Measurements from ENCODE around the gene UBE2V1.
"Not testable (repeated sequence)": the region's sequence is repeated elsewhere in the genome, so short reads cannot be mapped to it uniquely, and the experiment has no call there.

Gene UBE2V1

GRCh38 chr20:50063763-50064162, 49.2 kb downstream of the UBE2V1 start:
- DNase-seq (ENCODE audit: low read depth in 2 of 2) = not testable (repeated sequence)

- DNase-seq (ENCODE audit: low read depth in 2 of 2) = no peak
Measured at GRCh38 chr20:50062006-50062838, 50.7 kb downstream of the UBE2V1 start.

GRCh38 chr20:50061151-50062005, 51.6 kb downstream of the UBE2V1 start:
- DNase-seq (ENCODE audit: low read depth in 2 of 2) = no peak

GRCh38 chr20:50058662-50059402, 54.1 kb downstream of the UBE2V1 start:
- no peak for DNase-seq (ENCODE audit: low read depth in 2 of 2)

- no peak for DNase-seq (ENCODE audit: low read depth in 2 of 2)
Measured at GRCh38 chr20:50057714-50058053, 55.3 kb downstream of the UBE2V1 start.

GRCh38 chr20:50056951-50057713, 55.8 kb downstream of the UBE2V1 start:
- no peak for DNase-seq (ENCODE audit: low read depth in 2 of 2)

- no peak for DNase-seq (ENCODE audit: low read depth in 2 of 2)
Measured at GRCh38 chr20:50056408-50056926, 56.5 kb downstream of the UBE2V1 start.

GRCh38 chr20:50055524-50056083, 57.3 kb downstream of the UBE2V1 start:
- DNase-seq (ENCODE audit: low read depth in 2 of 2) = no peak

GRCh38 chr20:50054626-50055511, 58.1 kb downstream of the UBE2V1 start:
- no peak for DNase-seq (ENCODE audit: low read depth in 2 of 2)

- no peak for DNase-seq (ENCODE audit: low read depth in 2 of 2)
Measured at GRCh38 chr20:50054231-50054547, 58.8 kb downstream of the UBE2V1 start.

GRCh38 chr20:50053362-50054230, 59.4 kb downstream of the UBE2V1 start:
- no peak for DNase-seq (ENCODE audit: low read depth in 2 of 2)

GRCh38 chr20:50052550-50053361, 60.2 kb downstream of the UBE2V1 start:
- DNase-seq (ENCODE audit: low read depth in 2 of 2) = no peak

- DNase-seq (ENCODE audit: low read depth in 2 of 2) = no peak
Measured at GRCh38 chr20:50050660-50051308, 62.2 kb downstream of the UBE2V1 start.

- DNase-seq (ENCODE audit: low read depth in 2 of 2) = no peak
Measured at GRCh38 chr20:50050214-50050613, 62.7 kb downstream of the UBE2V1 start.

- no peak for DNase-seq (ENCODE audit: low read depth in 2 of 2)
Measured at GRCh38 chr20:50049442-50050026, 63.4 kb downstream of the UBE2V1 start.

GRCh38 chr20:50048420-50049166, 64.4 kb downstream of the UBE2V1 start:
- no peak for DNase-seq (ENCODE audit: low read depth in 2 of 2)
